HCT116 (cell line): ENCODE results near the gene NOX3. TPM values are rescaled to one million over a fixed set of nuclear protein-coding genes. Genes with fewer than 3 reads are reported as not detected.

Experiments
- ATAC-seq: fragments of 200-7000 bp; cut with Tn5 transposase; 2 replicates; pipeline ENCODE4 v1.9.1; 2020; ENCODE audit warnings: mild to moderate bottlenecking, moderate library complexity
- BruUV-seq: library from RNA; stranded (reverse); fragments of 400-500 nt; replicated peaks from 2 replicates; lab custom pipeline; 2021; lab: Mats Ljungman, UMichigan
- CTCF ChIA-PET: fragments of 300-600 bp; sonication (Branson Sonifier 250); formaldehyde crosslinking; loops from one replicate; lab custom pipeline; 2021; ENCODE audit warnings: antibody characterized with exemption; lab: Charles Lee
- POLR2A ChIA-PET: fragments of 300-600, 350-600 bp; sonication (Branson Sonifier 250); formaldehyde crosslinking; loops from one replicate; lab custom pipeline; 2021; ENCODE audit warnings: antibody characterized with exemption; lab: Charles Lee
- RAD21 ChIA-PET, 2 experiments: fragments of 300-600 bp; sonication (Branson Sonifier 250); formaldehyde crosslinking; loops; one replicate each; lab custom pipeline; 2023; ENCODE audit warnings: low total read pairs in 2 of 2; ENCODE audit not compliant: uncharacterized antibody in 2 of 2, unreplicated experiment in 2 of 2, low non-redundant PET in 1 of 2; lab: Charles Lee
- DNase-seq: peaks from one replicate; pipeline ENCODE4 v3.0.0-alpha.2; 2010; ENCODE audit warnings: low read depth, low spot score
- H2AFZ ChIP-seq: fragments of 200-600 bp; shearing (Covaris generic), sonication (generic); 2 replicates; pipeline ENCODE4 v1.6.1; 2017; ENCODE audit warnings: low read depth, mixed run types, mixed read lengths, antibody characterized with exemption, low read length; ENCODE audit not compliant: poor library complexity, severe bottlenecking
- H3K27ac ChIP-seq: 2 replicates; pipeline ENCODE4 v1.5.1; 2012; ENCODE audit warnings: low read depth, low read length
- H3K27me3 ChIP-seq: fragments of 200-600 bp; sonication (generic); 2 replicates; pipeline ENCODE4 v1.6.1; 2016; ENCODE audit warnings: mixed run types, low read length, mixed read lengths; ENCODE audit not compliant: insufficient read depth
- H3K36me3 ChIP-seq, 2 experiments: fragments of 200-500 bp in 1 of 2; fragments of 200-600 bp in 1 of 2; sonication (Bioruptor generic) in 1 of 2; sonication (generic) in 1 of 2; 2 replicates each; pipeline versions ENCODE4 v1.5.1 to v1.6.1; 2014 to 2016; ENCODE audit warnings: low read length in 2 of 2, inconsistent platforms in 1 of 2, mixed read lengths in 1 of 2, mixed run types in 1 of 2; ENCODE audit not compliant: insufficient read depth in 2 of 2, control insufficient read depth in 1 of 2
- H3K4me1 ChIP-seq, 2 experiments: fragments of 200-600 bp in 1 of 2; sonication (generic) in 1 of 2; 2 replicates each; pipeline versions ENCODE4 v1.5.1 to v1.6.1; 2012 to 2017; ENCODE audit warnings: low read length in 2 of 2, inconsistent platforms in 1 of 2, mild to moderate bottlenecking in 1 of 2, mixed read lengths in 1 of 2, mixed run types in 1 of 2, moderate library complexity in 1 of 2; ENCODE audit not compliant: insufficient read depth in 2 of 2, control insufficient read depth in 1 of 2
- H3K4me2 ChIP-seq: fragments of 200-600 bp; sonication (generic); 2 replicates; pipeline ENCODE4 v1.6.1; 2017; ENCODE audit warnings: mixed run types, low read length, mixed read lengths
- H3K4me3 ChIP-seq, 2 experiments: fragments of 200-600 bp in 1 of 2; sonication (generic) in 1 of 2; replicated peaks in 1 of 2; 2 replicates each; pipeline ENCODE4 v1.5.1; 2011 to 2016; ENCODE audit warnings: low read length in 2 of 2, control low read depth in 1 of 2, low read depth in 1 of 2, mild to moderate bottlenecking in 1 of 2, mixed read lengths in 1 of 2, mixed run types in 1 of 2
- H3K79me2 ChIP-seq: fragments of 200-600 bp; sonication (generic); 2 replicates; pipeline ENCODE4 v1.6.1; 2017; ENCODE audit warnings: mild to moderate bottlenecking, mixed run types, low read length, moderate library complexity, mixed read lengths; ENCODE audit not compliant: insufficient read depth
- H3K9ac ChIP-seq: fragments of 200-600 bp; sonication (generic); 2 replicates; pipeline ENCODE4 v1.6.1; 2016; ENCODE audit warnings: low read length, mixed read lengths
- H3K9me2 ChIP-seq: fragments of 200-600 bp; sonication (generic), shearing (Covaris generic); 2 replicates; pipeline ENCODE4 v1.6.1; 2017; ENCODE audit warnings: mixed run types, mild to moderate bottlenecking, moderate library complexity; ENCODE audit not compliant: insufficient read depth
- H3K9me3 ChIP-seq, 2 experiments: fragments of 200-500 bp in 1 of 2; fragments of 200-600 bp in 1 of 2; sonication (Bioruptor generic) in 1 of 2; sonication (generic) in 1 of 2; 2 replicates each; pipeline ENCODE4 v1.6.1; 2014 to 2017; ENCODE audit warnings: low read length in 2 of 2, mixed read lengths in 2 of 2, inconsistent platforms in 1 of 2, low read depth in 1 of 2, mild to moderate bottlenecking in 1 of 2, mixed run types in 1 of 2, moderate library complexity in 1 of 2; ENCODE audit not compliant: control insufficient read depth in 1 of 2, insufficient read depth in 1 of 2
- H4K20me1 ChIP-seq: fragments of 200-600 bp; sonication (generic), shearing (Covaris generic); 2 replicates; pipeline ENCODE4 v1.6.1; 2017; ENCODE audit warnings: mixed run types, mild to moderate bottlenecking, moderate library complexity; ENCODE audit not compliant: insufficient read depth
- ATF3 ChIP-seq: IDR thresholded peaks from 2 replicates; pipeline ENCODE4 v1.6.1; 2012
- CBX3 ChIP-seq: IDR thresholded peaks from 2 replicates; pipeline ENCODE4 v1.6.1; 2012; ENCODE audit warnings: low read depth
- CTCF ChIP-seq, 3 experiments: fragments of 200-600 bp in 1 of 3; sonication (generic) in 1 of 3; IDR thresholded peaks in 2 of 3; conservative IDR thresholded peaks in 1 of 3; 2 replicates each; pipeline ENCODE4 v1.5.1; 2012 to 2017; ENCODE audit warnings: low read depth in 2 of 3, low read length in 2 of 3, antibody characterized with exemption in 1 of 3, borderline replicate concordance in 1 of 3, control low read depth in 1 of 3, mild to moderate bottlenecking in 1 of 3, mixed read lengths in 1 of 3, mixed run types in 1 of 3, moderate library complexity in 1 of 3; ENCODE audit not compliant: insufficient read depth in 1 of 3
- EGR1 ChIP-seq: IDR thresholded peaks from 2 replicates; pipeline ENCODE4 v1.6.1; 2012; ENCODE audit warnings: low read depth
- EZH2 ChIP-seq: fragments of 200-600 bp; sonication (generic); IDR thresholded peaks from 2 replicates; pipeline ENCODE4 v1.6.1; 2017; ENCODE audit warnings: antibody characterized with exemption, mixed run types
- FOSL1 ChIP-seq: IDR thresholded peaks from 2 replicates; pipeline ENCODE4 v1.6.1; 2012; ENCODE audit warnings: low read depth
- JUND ChIP-seq: IDR thresholded peaks from 2 replicates; pipeline ENCODE4 v1.6.1; 2012
- RAD21 ChIP-seq: IDR thresholded peaks from 2 replicates; pipeline ENCODE4 v1.6.1; 2012; ENCODE audit warnings: low read depth, mild to moderate bottlenecking
- SIN3A ChIP-seq: IDR thresholded peaks from 2 replicates; pipeline ENCODE4 v1.6.1; 2012; ENCODE audit warnings: low read depth
- SP1 ChIP-seq: IDR thresholded peaks from 2 replicates; pipeline ENCODE4 v1.6.1; 2012; ENCODE audit warnings: low read depth
- SRF ChIP-seq: IDR thresholded peaks from 2 replicates; pipeline ENCODE4 v1.6.1; 2012; ENCODE audit warnings: low read depth
- TCF7L2 ChIP-seq: IDR thresholded peaks from 2 replicates; pipeline ENCODE4 v1.7.0; 2011; ENCODE audit warnings: borderline replicate concordance, inconsistent platforms; ENCODE audit not compliant: insufficient read depth, insufficient read length; ENCODE audit errors: extremely low read depth
- ZBTB33 ChIP-seq: IDR thresholded peaks from 2 replicates; pipeline ENCODE4 v1.6.1; 2011; ENCODE audit warnings: mild to moderate bottlenecking, low read length, moderate library complexity; ENCODE audit not compliant: insufficient replicate concordance; ENCODE audit errors: extremely low read depth
- ZFX ChIP-seq: fragments of 450-650 bp; IDR thresholded peaks from 2 replicates; pipeline ENCODE4 v1.6.1; 2017
- ZNF274 ChIP-seq: fragments of 200-500 bp; sonication (Bioruptor generic); IDR thresholded peaks from 2 replicates; pipeline ENCODE4 v1.6.1; 2014; ENCODE audit warnings: mild to moderate bottlenecking, low read depth, low read length, inconsistent platforms
- intact Hi-C: fragments of 100-400 bp; cut with micrococcal nuclease; formaldehyde crosslinking; loops from 2 replicates; pipeline ENCODE4 v1.10.0; 2022
- total RNA-seq: library from RNA; stranded (reverse); gene quantifications from one replicate; pipeline ENCODE4 v1.2.1, GENCODE V29; 2021; ENCODE audit not compliant: unreplicated experiment
- TF ChIP-seq, protein P1 (sequence below): IDR thresholded peaks from 2 replicates; pipeline ENCODE4 v1.6.1; 2012
- TF ChIP-seq, protein P2 (sequence below): IDR thresholded peaks from 2 replicates; pipeline ENCODE4 v1.6.1; 2012; ENCODE audit warnings: low read depth

Gene NOX3
- total RNA-seq, 1 experiment from 2014 or later, result not detected

DNA sequence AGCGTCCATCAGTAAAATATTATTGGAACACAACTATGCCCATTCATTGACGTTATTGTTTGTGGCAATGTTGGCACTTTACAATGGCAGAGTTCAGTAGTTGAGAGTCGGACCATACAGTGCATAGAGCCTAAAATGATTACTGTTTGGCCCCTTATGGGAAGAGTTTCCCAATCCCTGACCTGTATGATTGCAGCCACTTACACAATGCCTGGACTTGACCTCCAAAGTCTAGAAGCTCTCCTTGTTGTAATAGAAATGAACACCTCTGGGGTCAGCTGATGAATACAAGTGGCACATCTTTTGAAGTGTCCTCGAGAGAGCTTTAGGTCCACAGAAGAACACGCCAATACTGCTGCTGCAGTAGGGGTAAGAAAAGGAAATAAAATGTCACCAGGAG, 59.0 kb downstream of the NOX3 start:
- no TSS peak for BruUV-seq
- Histone ChIP-seq H3K36me3 (no peaks in the 10 kb centered on the region), H3K9me3 (no peaks in the 10 kb centered on the region), H3K4me1 (no peaks in the 10 kb centered on the region), H4K20me1 (no peaks in the 10 kb centered on the region), H2AFZ (no peak overlapping the region), H3K27me3 (no peaks in the 10 kb centered on the region; the same call in 1 of the 2 replicates), H3K79me2 (no peaks in the 10 kb centered on the region), H3K27ac (no peak overlapping the region), H3K4me2 (no peak overlapping the region), H3K9me2 (no peaks in the 10 kb centered on the region), H3K4me3 (no peak overlapping the region), H3K9ac (no peak overlapping the region)
- intact Hi-C loops, result no loop called here
- DNase-seq, result no peak
- ChIA-PET POLR2A (no interaction called here), CTCF (no interaction called here), RAD21 (no interaction called here)
- TF ChIP-seq ZNF274, result no peak
- no peak for TF ChIP-seq ZBTB33
- TF ChIP-seq CBX3, result no peak
- no peak for TF ChIP-seq CTCF (IDR thresholded peaks at IDR 0.05 in 2 of 3, conservative IDR thresholded peaks at IDR 0.05 in 1 of 3; ENCODE audit: borderline replicate concordance in 1 of 3, insufficient read depth in 1 of 3, low read depth in 2 of 3, low read length in 2 of 3)
- no peak for TF ChIP-seq FOSL1
- TF ChIP-seq SP1, result no peak
- TF ChIP-seq, protein P1, sequence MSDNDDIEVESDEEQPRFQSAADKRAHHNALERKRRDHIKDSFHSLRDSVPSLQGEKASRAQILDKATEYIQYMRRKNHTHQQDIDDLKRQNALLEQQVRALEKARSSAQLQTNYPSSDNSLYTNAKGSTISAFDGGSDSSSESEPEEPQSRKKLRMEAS, result no peak
- TF ChIP-seq, protein P2, sequence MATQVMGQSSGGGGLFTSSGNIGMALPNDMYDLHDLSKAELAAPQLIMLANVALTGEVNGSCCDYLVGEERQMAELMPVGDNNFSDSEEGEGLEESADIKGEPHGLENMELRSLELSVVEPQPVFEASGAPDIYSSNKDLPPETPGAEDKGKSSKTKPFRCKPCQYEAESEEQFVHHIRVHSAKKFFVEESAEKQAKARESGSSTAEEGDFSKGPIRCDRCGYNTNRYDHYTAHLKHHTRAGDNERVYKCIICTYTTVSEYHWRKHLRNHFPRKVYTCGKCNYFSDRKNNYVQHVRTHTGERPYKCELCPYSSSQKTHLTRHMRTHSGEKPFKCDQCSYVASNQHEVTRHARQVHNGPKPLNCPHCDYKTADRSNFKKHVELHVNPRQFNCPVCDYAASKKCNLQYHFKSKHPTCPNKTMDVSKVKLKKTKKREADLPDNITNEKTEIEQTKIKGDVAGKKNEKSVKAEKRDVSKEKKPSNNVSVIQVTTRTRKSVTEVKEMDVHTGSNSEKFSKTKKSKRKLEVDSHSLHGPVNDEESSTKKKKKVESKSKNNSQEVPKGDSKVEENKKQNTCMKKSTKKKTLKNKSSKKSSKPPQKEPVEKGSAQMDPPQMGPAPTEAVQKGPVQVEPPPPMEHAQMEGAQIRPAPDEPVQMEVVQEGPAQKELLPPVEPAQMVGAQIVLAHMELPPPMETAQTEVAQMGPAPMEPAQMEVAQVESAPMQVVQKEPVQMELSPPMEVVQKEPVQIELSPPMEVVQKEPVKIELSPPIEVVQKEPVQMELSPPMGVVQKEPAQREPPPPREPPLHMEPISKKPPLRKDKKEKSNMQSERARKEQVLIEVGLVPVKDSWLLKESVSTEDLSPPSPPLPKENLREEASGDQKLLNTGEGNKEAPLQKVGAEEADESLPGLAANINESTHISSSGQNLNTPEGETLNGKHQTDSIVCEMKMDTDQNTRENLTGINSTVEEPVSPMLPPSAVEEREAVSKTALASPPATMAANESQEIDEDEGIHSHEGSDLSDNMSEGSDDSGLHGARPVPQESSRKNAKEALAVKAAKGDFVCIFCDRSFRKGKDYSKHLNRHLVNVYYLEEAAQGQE, result no peak
- no peak for TF ChIP-seq TCF7L2
- no peak for TF ChIP-seq ZFX
- no peak for TF ChIP-seq JUND
- TF ChIP-seq SRF, result no peak
- no peak for TF ChIP-seq SIN3A
- TF ChIP-seq ATF3, result no peak
- TF ChIP-seq RAD21, result no peak
- TF ChIP-seq EZH2, result no peak
- TF ChIP-seq EGR1, result no peak
- no peak for ATAC-seq
